Amygdala (tissue), 56 donors: ENCODE data around the gene NCR3LG1.

Experiments used
- DNase-seq, 56 donors: peaks; one replicate each; lab custom pipeline; 2025; lab: John Stamatoyannopoulos, UW

Gene NCR3LG1

GRCh38 chr11:17351510-17352176 lies at the start of gene NCR3LG1:
TSS of gene NCR3LG1 (plus strand) at chr11:17351800. CDS start at chr11:17351970, 170 bp downstream.
- peak in 39 of 56 donors; percentile 5 to 68 (median 33) for DNase-seq

GRCh38 chr11:17313349-17314231 lies 38.0 kb upstream of the NCR3LG1 start:
- no peak for DNase-seq

- DNase-seq = no peak
Observed at GRCh38 chr11:17314232-17314547, 37.4 kb upstream of the NCR3LG1 start.

- DNase-seq = no peak
Observed at GRCh38 chr11:17314904-17315426, 36.6 kb upstream of the NCR3LG1 start.

GRCh38 chr11:17328871-17329494 lies 22.6 kb upstream of the NCR3LG1 start:
- DNase-seq = no peak

GRCh38 chr11:17331669-17332068 lies 19.9 kb upstream of the NCR3LG1 start:
- DNase-seq = no peak

GRCh38 chr11:17333799-17334586 lies 17.6 kb upstream of the NCR3LG1 start:
- DNase-seq = peak in 3 of 56 donors; percentile 3 to 10 (median 10)

- no peak for DNase-seq
Observed at GRCh38 chr11:17343257-17343656, 8.3 kb upstream of the NCR3LG1 start.

- no peak for DNase-seq
Observed at GRCh38 chr11:17343907-17344306, 7.7 kb upstream of the NCR3LG1 start.

- no peak for DNase-seq
Observed at GRCh38 chr11:17347676-17348075, 3.9 kb upstream of the NCR3LG1 start.

GRCh38 chr11:17350455-17351171 lies 987 bp upstream of the NCR3LG1 start:
- no peak for DNase-seq

GRCh38 chr11:17351172-17351509 lies 459 bp upstream of the NCR3LG1 start:
- DNase-seq = no peak

- peak in 48 of 56 donors; percentile 19 to 87 (median 63) for DNase-seq
Observed at GRCh38 chr11:17352950-17353820, 1.6 kb downstream of the NCR3LG1 start.

GRCh38 chr11:17353821-17354600 lies 2.4 kb downstream of the NCR3LG1 start:
- DNase-seq = no peak

- DNase-seq = peak in 28 of 56 donors; percentile 1 to 74 (median 12)
Observed at GRCh38 chr11:17354601-17354991, 3.0 kb downstream of the NCR3LG1 start.

GRCh38 chr11:17366495-17366894 lies 14.9 kb downstream of the NCR3LG1 start:
- DNase-seq = no peak

- DNase-seq = no peak
Observed at GRCh38 chr11:17368551-17368950, 17.0 kb downstream of the NCR3LG1 start.

GRCh38 chr11:17369094-17369493 lies 17.5 kb downstream of the NCR3LG1 start:
- DNase-seq = no peak
